Left colon (tissue), 2 donors: Measurements from ENCODE around the gene WDFY1. TPM values are rescaled to one million over a fixed set of nuclear protein-coding genes. Genes with fewer than 3 reads are reported as not detected.

Experiments used
- ATAC-seq: fragments of 200-7000 bp; cut with Tn5 transposase; one replicate; pipeline ENCODE4 v1.9.1; 2020; ENCODE audit warnings: mild to moderate bottlenecking, moderate library complexity
- DNase-seq, 2 donors: peaks; one replicate each; pipeline ENCODE4 v3.0.0-alpha.2; 2020
- intact Hi-C, 2 donors: fragments of 100-400 bp; cut with DNase I in 1 of 2; cut with micrococcal nuclease in 1 of 2; formaldehyde crosslinking; loops; one replicate each; pipeline versions ENCODE4 v1.11.2 to v1.14.0; 2022; cut with DNase I, micrococcal nuclease
- total RNA-seq, 2 donors: library from RNA; stranded (reverse); fragmentation: NEBNext Ultra II Directional; extraction: Animal tissue kit (Norgen Biotek cat#: 25700); gene quantifications; one replicate each; pipeline ENCODE4 v1.2.1, GENCODE V29; 2021
- donor health status: DM: no; HTN: no; CAD: no.
- donor health status: DM: yes; HTN: yes; CAD: no.

Gene WDFY1
- total RNA-seq, 2 donors from 2014 or later, result 67.7 to 73.4 TPM

- intact Hi-C loops, result no loop called here
These were observed 36.7 kb downstream of the WDFY1 start for GRCh38 chr2:223908304-223908998.

GRCh38 chr2:223905996-223906395 lies 39.1 kb downstream of the WDFY1 start:
- intact Hi-C loops, result no loop called here
- ATAC-seq (no peak), DNase-seq (no peak)

More at GRCh38 chr2:223908304-223908998, 36.7 kb downstream of the WDFY1 start:
- ATAC-seq (peak; percentile 74), DNase-seq (no peak)

GRCh38 chr2:223901854-223902253 lies 43.3 kb downstream of the WDFY1 start:
- intact Hi-C loops, result no loop called here
- ATAC-seq, result peak; percentile 46
- DNase-seq, result no peak

GRCh38 chr2:223901311-223901710 lies 43.8 kb downstream of the WDFY1 start:
- ATAC-seq, result no peak
- DNase-seq, result no peak
- intact Hi-C loops, result no loop called here

- DNase-seq, result no peak
- ATAC-seq, result no peak
- intact Hi-C loops, result no loop called here
These were observed 44.6 kb downstream of the WDFY1 start for GRCh38 chr2:223900531-223900930.

GRCh38 chr2:223900066-223900465 lies 45.1 kb downstream of the WDFY1 start:
- no peak for ATAC-seq
- DNase-seq, result no peak
- intact Hi-C loops, result no loop called here

GRCh38 chr2:223897669-223898330 lies 47.3 kb downstream of the WDFY1 start:
- intact Hi-C loops, result no loop called here
- ATAC-seq (no peak), DNase-seq (no peak)

- DNase-seq (no peak), ATAC-seq (no peak)
- intact Hi-C loops, result no loop called here
These were observed 48.3 kb downstream of the WDFY1 start for GRCh38 chr2:223896833-223897311.

- intact Hi-C loops, result no loop called here
- peak; percentile 39 for ATAC-seq
These were observed 50.2 kb downstream of the WDFY1 start for GRCh38 chr2:223894968-223895367.

GRCh38 chr2:223894009-223894408 lies 51.1 kb downstream of the WDFY1 start:
- DNase-seq (no peak), ATAC-seq (no peak)
- intact Hi-C loops, result no loop called here

More at GRCh38 chr2:223894968-223895367, 50.2 kb downstream of the WDFY1 start:
- DNase-seq, result no peak

- intact Hi-C loops, result no loop called here
- ATAC-seq (no peak), DNase-seq (no peak)
These were observed 54.4 kb downstream of the WDFY1 start for GRCh38 chr2:223890721-223891120.

GRCh38 chr2:223889229-223889628 lies 55.9 kb downstream of the WDFY1 start:
- no peak for ATAC-seq

GRCh38 chr2:223888251-223888650 lies 56.9 kb downstream of the WDFY1 start:
- no peak for ATAC-seq

More at GRCh38 chr2:223889229-223889628, 55.9 kb downstream of the WDFY1 start:
- intact Hi-C loops, result no loop called here
- no peak for DNase-seq

GRCh38 chr2:223887127-223887526 lies 58.0 kb downstream of the WDFY1 start:
- DNase-seq (no peak), ATAC-seq (no peak)
- intact Hi-C loops, result no loop called here

More at GRCh38 chr2:223888251-223888650, 56.9 kb downstream of the WDFY1 start:
- no peak for DNase-seq
- intact Hi-C loops, result no loop called here

GRCh38 chr2:223886726-223887125 lies 58.4 kb downstream of the WDFY1 start:
- intact Hi-C loops, result no loop called here
- ATAC-seq, result no peak
- DNase-seq, result no peak

GRCh38 chr2:223884399-223884798 lies 60.7 kb downstream of the WDFY1 start:
- intact Hi-C loops, result no loop called here
- no peak for DNase-seq
- no peak for ATAC-seq

- DNase-seq (no peak), ATAC-seq (no peak)
- intact Hi-C loops, result no loop called here
These were observed 62.4 kb downstream of the WDFY1 start for GRCh38 chr2:223882715-223883114.

GRCh38 chr2:223880796-223881195 lies 64.3 kb downstream of the WDFY1 start:
- intact Hi-C loops, result no loop called here
- DNase-seq, result no peak
- ATAC-seq, result no peak

- ATAC-seq, result no peak
- intact Hi-C loops, result no loop called here
- DNase-seq, result no peak
These were observed 67.3 kb downstream of the WDFY1 start for GRCh38 chr2:223877721-223878410.

GRCh38 chr2:223873672-223874071 lies 71.5 kb downstream of the WDFY1 start:
- intact Hi-C loops, result no loop called here
- no peak for DNase-seq

More at GRCh38 chr2:223873672-223874071, 71.5 kb downstream of the WDFY1 start:
- ATAC-seq, result no peak
